Prostate gland (tissue), 2 donors: ENCODE measurements around the gene ABCB1. TPM values are rescaled to one million over a fixed set of nuclear protein-coding genes. Genes with fewer than 3 reads are reported as not detected.

Experiments
- DNase-seq: peaks from one replicate; pipeline ENCODE4 v3.0.0-alpha.2; 2019; ENCODE audit warnings: low spot score
- H3K27ac ChIP-seq, 2 donors: fragments of 200-600 bp; sonication (generic); 2 replicates each; pipeline ENCODE4 v1.5.1; 2017 to 2019
- H3K27me3 ChIP-seq: fragments of 200-600 bp; sonication (generic); replicated peaks from 2 replicates; pipeline ENCODE4 v1.5.1; 2019; ENCODE audit not compliant: insufficient read depth
- H3K36me3 ChIP-seq, 2 donors: fragments of 200-600 bp; sonication (generic); 1 replicate in 1 of 2; 2 replicates in 1 of 2; pipeline versions ENCODE4 v1.5.1 to v1.8.1; 2017 to 2019
- H3K4me1 ChIP-seq: fragments of 200-600 bp; sonication (generic); replicated peaks from 2 replicates; pipeline ENCODE4 v1.5.1; 2019
- H3K4me3 ChIP-seq, 2 donors: fragments of 200-600 bp; sonication (generic); 2 replicates each; pipeline ENCODE4 v1.5.1; 2017 to 2019
- H3K9me3 ChIP-seq: fragments of 200-600 bp; sonication (generic); 2 replicates; pipeline ENCODE4 v1.5.1; 2017
- POLR2A ChIP-seq: fragments of 450-650 bp; IDR thresholded peaks from one replicate; pipeline ENCODE4 v1.6.1; 2016; ENCODE audit warnings: antibody characterized with exemption, mild to moderate bottlenecking
- POLR2AphosphoS5 ChIP-seq: sonication (generic); formaldehyde crosslinking; IDR thresholded peaks from one replicate; pipeline ENCODE4 v1.6.1; 2017; ENCODE audit warnings: antibody characterized with exemption
- whole genome bisulfite sequencing: methylation state at CpG from one replicate; pipeline ENCODE4 v1.1.5; 2018; 5-methylcytosine and 5-hydroxymethylcytosine counted together
- intact Hi-C: fragments of 100-400 bp; cut with DNase I; formaldehyde crosslinking; loops from one replicate; pipeline ENCODE4 v1.14.2; 2022
- total RNA-seq, 2 donors: library from RNA; depleted of rRNA; stranded (reverse); fragments of >200 nt; gene quantifications; one replicate each; pipeline ENCODE4 v1.1.0, GENCODE V29; 2016
- TF ChIP-seq, protein P1 (sequence below), 4 experiments: fragments of 200-600 bp in 2 of 4; fragments of 450-650 bp in 2 of 4; sonication (generic) in 2 of 4; IDR thresholded peaks; 1 replicate in 3 of 4; 2 replicates in 1 of 4; pipeline ENCODE4 v1.5.1; 2016 to 2019; ENCODE audit warnings: antibody characterized with exemption in 4 of 4, mild to moderate bottlenecking in 2 of 4, moderate library complexity in 2 of 4

The ABCB1 gene
- total RNA-seq, 2 donors from 2014 or later: 9.2 to 10.2 TPM

DNA sequence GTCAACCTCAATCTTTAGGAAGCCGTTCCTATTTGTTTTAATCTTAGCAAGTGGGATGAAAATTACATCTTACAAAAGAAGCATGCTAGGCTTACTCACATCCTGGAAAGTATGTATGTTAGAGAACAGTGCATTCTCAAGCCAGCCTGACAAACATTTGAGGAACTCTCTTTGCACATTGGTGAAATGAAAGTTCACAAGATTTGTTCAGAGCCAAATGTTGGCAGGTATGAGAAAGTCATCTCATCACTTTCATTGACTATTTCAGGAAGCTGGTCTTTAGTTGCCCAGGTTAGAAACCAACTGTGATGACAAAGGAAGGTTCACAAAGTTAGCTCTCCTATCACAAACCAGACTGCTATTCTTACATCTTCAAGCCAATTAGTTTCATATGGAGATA, 57.1 kb downstream of the ABCB1 start:
- Histone ChIP-seq H3K27me3 (no peaks in the 10 kb centered on the region), H3K27ac (no peak overlapping the region), H3K4me3 (no peak overlapping the region), H3K36me3 (no peaks in the 10 kb centered on the region), H3K9me3 (no peaks in the 10 kb centered on the region), H3K4me1 (no peaks in the 10 kb centered on the region)
- intact Hi-C loops: no loop called here
- WGBS: 86% methylated on average over 1 of the region's 1 CpG
- DNase-seq: no peak
- TF ChIP-seq, protein P1, sequence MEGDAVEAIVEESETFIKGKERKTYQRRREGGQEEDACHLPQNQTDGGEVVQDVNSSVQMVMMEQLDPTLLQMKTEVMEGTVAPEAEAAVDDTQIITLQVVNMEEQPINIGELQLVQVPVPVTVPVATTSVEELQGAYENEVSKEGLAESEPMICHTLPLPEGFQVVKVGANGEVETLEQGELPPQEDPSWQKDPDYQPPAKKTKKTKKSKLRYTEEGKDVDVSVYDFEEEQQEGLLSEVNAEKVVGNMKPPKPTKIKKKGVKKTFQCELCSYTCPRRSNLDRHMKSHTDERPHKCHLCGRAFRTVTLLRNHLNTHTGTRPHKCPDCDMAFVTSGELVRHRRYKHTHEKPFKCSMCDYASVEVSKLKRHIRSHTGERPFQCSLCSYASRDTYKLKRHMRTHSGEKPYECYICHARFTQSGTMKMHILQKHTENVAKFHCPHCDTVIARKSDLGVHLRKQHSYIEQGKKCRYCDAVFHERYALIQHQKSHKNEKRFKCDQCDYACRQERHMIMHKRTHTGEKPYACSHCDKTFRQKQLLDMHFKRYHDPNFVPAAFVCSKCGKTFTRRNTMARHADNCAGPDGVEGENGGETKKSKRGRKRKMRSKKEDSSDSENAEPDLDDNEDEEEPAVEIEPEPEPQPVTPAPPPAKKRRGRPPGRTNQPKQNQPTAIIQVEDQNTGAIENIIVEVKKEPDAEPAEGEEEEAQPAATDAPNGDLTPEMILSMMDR (IDR thresholded peaks at IDR 0.05): no peak
- TF ChIP-seq POLR2AphosphoS5 (no peak), POLR2A (no peak)

DNA sequence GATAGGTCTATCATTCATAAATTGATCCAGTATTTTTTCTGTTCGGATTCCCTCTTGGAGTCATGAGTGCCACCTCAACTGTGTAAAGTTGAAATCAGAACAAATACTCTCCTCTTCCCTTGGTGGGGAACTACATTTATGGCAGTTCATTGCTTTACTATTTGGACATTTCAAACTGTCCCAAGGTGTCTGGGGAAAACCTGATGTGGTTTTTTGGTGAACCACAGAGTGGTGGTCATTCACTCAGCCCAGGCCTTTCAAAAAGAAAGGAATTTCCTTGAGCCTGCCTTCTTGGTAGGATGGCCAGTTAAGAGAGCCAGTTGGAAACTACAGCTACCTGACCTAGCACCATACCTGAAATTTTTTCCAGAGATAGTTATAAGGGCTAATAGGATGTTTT, 59.0 kb downstream of the ABCB1 start:
- Histone ChIP-seq H3K4me1 (no peaks in the 10 kb centered on the region), H3K9me3 (no peaks in the 10 kb centered on the region), H3K27me3 (no peaks in the 10 kb centered on the region), H3K4me3 (no peak overlapping the region), H3K27ac (no peak overlapping the region), H3K36me3 (no peaks in the 10 kb centered on the region)
- intact Hi-C loops: no loop called here
- no peak for DNase-seq
- TF ChIP-seq, protein P1 (IDR thresholded peaks at IDR 0.05): no peak
- TF ChIP-seq POLR2AphosphoS5: no peak
- no peak for TF ChIP-seq POLR2A
- 96% methylated on average over 1 of the region's 1 CpG for WGBS

DNA sequence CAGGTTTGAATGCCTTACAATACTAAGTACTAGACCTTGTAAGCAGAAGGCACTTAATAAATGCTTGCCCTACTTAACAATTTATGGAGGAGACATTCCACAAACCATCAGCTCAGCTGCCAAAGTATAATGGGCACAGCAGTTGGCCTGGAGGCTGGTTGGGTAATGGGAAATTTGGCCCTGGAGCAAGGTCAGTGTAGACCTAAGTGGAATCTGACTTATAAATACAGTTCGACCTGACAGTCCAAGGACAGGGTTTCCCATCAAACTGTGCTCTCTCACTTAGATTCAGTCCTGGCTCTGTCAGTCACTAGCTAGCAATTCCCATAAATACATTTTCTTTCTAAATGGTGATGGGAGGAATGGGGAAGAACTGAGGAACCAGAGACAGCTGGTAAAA, 62.6 kb downstream of the ABCB1 start:
- H3K4me3 ChIP-seq: no peak overlapping the region
- H3K27ac ChIP-seq: no peak overlapping the region
- no peaks in the 10 kb centered on the region for H3K9me3 ChIP-seq
- TF ChIP-seq, protein P1 (IDR thresholded peaks at IDR 0.05): no peak
- TF ChIP-seq POLR2AphosphoS5 (no peak), POLR2A (no peak)
- H3K36me3 ChIP-seq: no peaks in the 10 kb centered on the region
- intact Hi-C loops: no loop called here
- no peaks in the 10 kb centered on the region for H3K4me1 ChIP-seq
- 50% methylated on average over 1 of the region's 1 CpG for WGBS
- no peaks in the 10 kb centered on the region for H3K27me3 ChIP-seq
- DNase-seq: no peak

DNA sequence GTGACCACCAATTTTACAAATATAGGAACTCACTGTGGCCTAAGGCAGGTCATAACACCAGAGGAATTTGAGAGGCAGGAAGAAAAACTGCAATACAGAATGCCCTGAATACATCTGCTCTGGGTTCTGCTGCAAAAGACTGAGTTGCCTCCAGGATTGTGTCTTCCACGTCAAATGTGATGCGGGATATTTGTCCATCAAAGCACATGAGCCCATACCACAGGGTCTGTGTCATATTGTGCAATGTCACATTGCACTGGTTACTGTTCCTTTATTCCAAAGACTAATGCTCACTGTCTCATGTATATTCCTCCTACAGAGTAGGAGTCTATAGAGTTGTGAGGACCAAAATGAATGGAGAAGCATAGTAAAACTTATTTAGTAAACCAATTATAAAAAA, 66.6 kb downstream of the ABCB1 start:
- 89% methylated on average over 2 of the region's 2 CpGs for WGBS
- no peak for DNase-seq

DNA sequence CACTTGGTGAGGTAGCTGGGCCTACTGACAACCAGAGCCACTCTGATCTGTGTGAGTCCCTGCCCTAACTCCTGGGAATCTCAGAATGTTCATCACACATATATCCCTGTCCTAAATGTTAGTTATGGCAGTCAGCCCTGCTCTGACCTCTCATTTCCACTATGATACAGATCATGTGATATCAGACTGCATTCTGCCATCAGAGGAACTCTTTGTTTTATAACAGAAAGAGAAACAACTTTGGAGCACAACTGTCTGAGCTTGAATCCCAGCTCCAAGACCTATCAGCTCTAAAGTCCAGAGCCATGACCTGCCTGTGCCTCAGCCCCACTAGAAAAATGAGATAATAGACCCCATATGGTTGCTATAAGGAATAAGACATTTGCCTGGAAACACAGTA, 70.6 kb downstream of the ABCB1 start:
- no peaks in the 10 kb centered on the region for H3K27me3 ChIP-seq
- no peaks in the 10 kb centered on the region for H3K9me3 ChIP-seq
- no peak overlapping the region for H3K4me3 ChIP-seq
- no peak overlapping the region for H3K27ac ChIP-seq
- no peak for DNase-seq
- no peaks in the 10 kb centered on the region for H3K4me1 ChIP-seq
- no peaks in the 10 kb centered on the region for H3K36me3 ChIP-seq
- intact Hi-C loops: no loop called here
- TF ChIP-seq, protein P1 (IDR thresholded peaks at IDR 0.05): no peak
- TF ChIP-seq POLR2AphosphoS5: no peak
- TF ChIP-seq POLR2A: no peak

More for the DNA sequence above, 66.6 kb downstream of the ABCB1 start:
- Histone ChIP-seq H3K4me1 (no peaks in the 10 kb centered on the region), H3K36me3 (no peaks in the 10 kb centered on the region), H3K4me3 (no peak overlapping the region), H3K9me3 (no peaks in the 10 kb centered on the region), H3K27me3 (no peaks in the 10 kb centered on the region), H3K27ac (no peak overlapping the region)
- intact Hi-C loops: no loop called here
- TF ChIP-seq, protein P1 (IDR thresholded peaks at IDR 0.05): no peak
- TF ChIP-seq POLR2AphosphoS5: no peak
- no peak for TF ChIP-seq POLR2A
